ENCODE measurements around the gene CNN2.

DNA sequence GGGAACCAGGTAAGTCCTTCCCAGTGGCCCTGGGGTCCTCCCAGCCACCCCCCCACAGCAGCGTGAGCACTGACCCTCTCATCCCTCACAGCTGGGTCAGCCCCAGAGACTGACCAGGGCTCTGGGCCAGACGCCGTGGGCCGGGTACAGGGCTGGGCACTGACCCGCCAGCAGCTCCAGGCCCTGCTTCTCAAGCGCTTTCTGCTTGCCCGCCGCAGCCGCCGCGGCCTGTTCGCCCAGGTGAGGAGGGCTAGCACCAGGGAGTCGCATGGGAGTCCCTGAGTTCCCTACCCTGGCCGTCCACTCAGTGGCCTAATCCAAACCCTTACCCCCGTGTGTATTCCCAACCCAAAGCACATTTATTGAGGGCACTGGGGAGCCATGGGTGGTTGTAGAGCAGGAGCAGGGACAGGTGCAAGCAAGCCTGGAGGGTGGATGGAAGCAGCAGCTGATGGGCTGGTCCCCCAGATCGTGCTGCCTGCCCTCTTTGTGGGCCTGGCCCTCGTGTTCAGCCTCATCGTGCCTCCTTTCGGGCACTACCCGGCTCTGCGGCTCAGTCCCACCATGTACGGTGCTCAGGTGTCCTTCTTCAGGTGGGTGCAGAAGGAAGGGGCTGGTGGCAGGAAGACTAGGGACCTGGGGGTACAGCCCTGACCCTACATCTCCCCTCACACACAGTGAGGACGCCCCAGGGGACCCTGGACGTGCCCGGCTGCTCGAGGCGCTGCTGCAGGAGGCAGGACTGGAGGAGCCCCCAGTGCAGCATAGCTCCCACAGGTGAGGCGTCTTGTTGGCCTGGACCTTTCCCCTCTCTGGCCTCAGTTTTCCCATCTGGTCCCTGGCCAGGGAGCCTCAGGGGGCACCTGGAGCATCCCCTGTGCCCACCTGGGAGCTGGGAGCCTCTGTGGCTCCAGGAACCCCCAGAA lies 28.0 kb downstream of the CNN2 start:
- TF ChIP-seq, protein P1, sequence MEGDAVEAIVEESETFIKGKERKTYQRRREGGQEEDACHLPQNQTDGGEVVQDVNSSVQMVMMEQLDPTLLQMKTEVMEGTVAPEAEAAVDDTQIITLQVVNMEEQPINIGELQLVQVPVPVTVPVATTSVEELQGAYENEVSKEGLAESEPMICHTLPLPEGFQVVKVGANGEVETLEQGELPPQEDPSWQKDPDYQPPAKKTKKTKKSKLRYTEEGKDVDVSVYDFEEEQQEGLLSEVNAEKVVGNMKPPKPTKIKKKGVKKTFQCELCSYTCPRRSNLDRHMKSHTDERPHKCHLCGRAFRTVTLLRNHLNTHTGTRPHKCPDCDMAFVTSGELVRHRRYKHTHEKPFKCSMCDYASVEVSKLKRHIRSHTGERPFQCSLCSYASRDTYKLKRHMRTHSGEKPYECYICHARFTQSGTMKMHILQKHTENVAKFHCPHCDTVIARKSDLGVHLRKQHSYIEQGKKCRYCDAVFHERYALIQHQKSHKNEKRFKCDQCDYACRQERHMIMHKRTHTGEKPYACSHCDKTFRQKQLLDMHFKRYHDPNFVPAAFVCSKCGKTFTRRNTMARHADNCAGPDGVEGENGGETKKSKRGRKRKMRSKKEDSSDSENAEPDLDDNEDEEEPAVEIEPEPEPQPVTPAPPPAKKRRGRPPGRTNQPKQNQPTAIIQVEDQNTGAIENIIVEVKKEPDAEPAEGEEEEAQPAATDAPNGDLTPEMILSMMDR (IDR thresholded peaks at IDR 0.05): no peak
- no peak for TF ChIP-seq EZH2 (IDR thresholded peaks at IDR 0.05; ENCODE audit: borderline replicate concordance, insufficient read depth, low read depth, low read length, poor library complexity, severe bottlenecking)

Measured in B cell (primary cell).